HG03095 (cell line): ENCODE measurements around the gene DRG2.

Experiments used
- ATAC-seq: cut with Tn5 transposase; IDR thresholded peaks from one replicate; pipeline ENCODE4 v1.9.1; 2021; ENCODE audit warnings: moderate library complexity; ENCODE audit not compliant: unreplicated experiment

The DRG2 gene

GRCh38 chr17:18142417-18142816 lies 54.7 kb downstream of the DRG2 start:
- ATAC-seq, result no peak

- no peak for ATAC-seq
These were observed 55.5 kb downstream of the DRG2 start for GRCh38 chr17:18143044-18143936.

GRCh38 chr17:18144261-18144660 lies 56.5 kb downstream of the DRG2 start:
- ATAC-seq, result no peak

GRCh38 chr17:18144855-18145254 lies 57.1 kb downstream of the DRG2 start:
- no peak for ATAC-seq

- ATAC-seq, result no peak
These were observed 58.1 kb downstream of the DRG2 start for GRCh38 chr17:18145811-18146210.

GRCh38 chr17:18146259-18146658 lies 58.5 kb downstream of the DRG2 start:
- ATAC-seq, result no peak

- ATAC-seq, result no peak
These were observed 59.2 kb downstream of the DRG2 start for GRCh38 chr17:18146980-18147379.

- no peak for ATAC-seq
These were observed 60.8 kb downstream of the DRG2 start for GRCh38 chr17:18148586-18148985.

- ATAC-seq, result no peak
These were observed 63.5 kb downstream of the DRG2 start for GRCh38 chr17:18151290-18151689.

- ATAC-seq, result no peak
These were observed 67.4 kb downstream of the DRG2 start for GRCh38 chr17:18155179-18155578.

- no peak for ATAC-seq
These were observed 68.6 kb downstream of the DRG2 start for GRCh38 chr17:18156171-18156975.

GRCh38 chr17:18156976-18157280 lies 69.2 kb downstream of the DRG2 start:
- no peak for ATAC-seq
